HepG2 (cell line): ENCODE measurements around the gene HNRNPAB. TPM values are rescaled to one million over a fixed set of nuclear protein-coding genes. Genes with fewer than 3 reads are reported as not detected.

Experiments used
- ARNT2 ChIP-seq: sonication (generic); formaldehyde crosslinking; IDR thresholded peaks from 2 replicates; pipeline ENCODE4 v1.8.0; 2022; ENCODE audit warnings: mild to moderate bottlenecking, low read depth, missing genetic modification reagents, moderate library complexity
- CREM ChIP-seq, 2 experiments: sonication (generic) in 1 of 2; formaldehyde crosslinking in 1 of 2; IDR thresholded peaks; 2 replicates each; pipeline versions ENCODE4 v1.4.0 to v1.6.1; 2016 to 2020; ENCODE audit warnings: antibody characterized with exemption in 1 of 2, mild to moderate bottlenecking in 1 of 2, missing genetic modification reagents in 1 of 2
- GABPB1 ChIP-seq: IDR thresholded peaks from 2 replicates; pipeline ENCODE4 v1.6.1; 2016; ENCODE audit warnings: mild to moderate bottlenecking, missing genetic modification reagents, moderate library complexity, missing compliant biosample characterization
- JARID2 ChIP-seq: sonication (generic); formaldehyde crosslinking; IDR thresholded peaks from 2 replicates; pipeline ENCODE4 v1.8.1; 2023; ENCODE audit warnings: missing genetic modification reagents, inconsistent platforms; ENCODE audit not compliant: insufficient replicate concordance
- MED8 ChIP-seq: sonication (generic); formaldehyde crosslinking; IDR thresholded peaks from 2 replicates; pipeline ENCODE4 v1.8.1; 2023; ENCODE audit warnings: mild to moderate bottlenecking, missing genetic modification reagents; ENCODE audit not compliant: insufficient replicate concordance
- MEIS2 ChIP-seq: sonication (generic); formaldehyde crosslinking; IDR thresholded peaks from 2 replicates; pipeline ENCODE4 v1.9.0; 2021; ENCODE audit warnings: mild to moderate bottlenecking, missing genetic modification reagents
- POLR2A ChIP-seq, 2 experiments: IDR thresholded peaks; 2 replicates each; pipeline ENCODE4 v1.6.1; 2011; ENCODE audit warnings: low read depth in 2 of 2, low read length in 2 of 2, mild to moderate bottlenecking in 1 of 2, moderate library complexity in 1 of 2; ENCODE audit not compliant: insufficient read depth in 1 of 2
- TEF ChIP-seq: sonication (generic); formaldehyde crosslinking; IDR thresholded peaks from 2 replicates; pipeline ENCODE4 v1.5.0; 2020; ENCODE audit warnings: missing genetic modification reagents
- ZKSCAN1 ChIP-seq: fragments of 150-350 bp; IDR thresholded peaks from 2 replicates; pipeline ENCODE4 v1.6.1; 2014; ENCODE audit warnings: low read length
- ZNF136 ChIP-seq: sonication (generic); formaldehyde crosslinking; IDR thresholded peaks from 2 replicates; pipeline ENCODE4 v1.8.1; 2022; ENCODE audit warnings: low read depth, mild to moderate bottlenecking, moderate library complexity, missing genetic modification reagents
- ZNF556 ChIP-seq: sonication (generic); formaldehyde crosslinking; IDR thresholded peaks from 2 replicates; pipeline ENCODE4 v1.4.0; 2020; ENCODE audit warnings: mild to moderate bottlenecking, missing genetic modification reagents, borderline replicate concordance
- ZNF614 ChIP-seq: IDR thresholded peaks from 2 replicates; pipeline ENCODE4 v1.6.1; 2018; ENCODE audit warnings: missing biosample characterization, missing genetic modification reagents, inconsistent platforms, borderline replicate concordance
- ZNF816 ChIP-seq: sonication (generic); formaldehyde crosslinking; IDR thresholded peaks from 2 replicates; pipeline ENCODE4 v1.8.0; 2022; ENCODE audit warnings: missing genetic modification reagents, mild to moderate bottlenecking, borderline replicate concordance
- ZSCAN20 ChIP-seq: sonication (generic); formaldehyde crosslinking; IDR thresholded peaks from 2 replicates; pipeline ENCODE4 v1.4.0; 2020; ENCODE audit warnings: missing genetic modification reagents, mild to moderate bottlenecking, borderline replicate concordance
- ZSCAN31 ChIP-seq: sonication (generic); formaldehyde crosslinking; IDR thresholded peaks from 2 replicates; pipeline ENCODE4 v1.5.0; 2020; ENCODE audit warnings: low read depth, mild to moderate bottlenecking, missing genetic modification reagents
- polyA plus RNA-seq, 8 experiments: library from polyadenylated mRNA; depleted of rRNA in 3 of 8; stranded (reverse) in 7 of 8; unstranded in 1 of 8; fragments of >200 nt; fragmentation: Illumina TruSeq in 4 of 8; extraction: Trizol in 4 of 8; gene quantifications; 2 replicates each; pipeline versions ENCODE4 v1.2.1 to v1.2.3, GENCODE V29; 2011 to 2016; ENCODE audit warnings: low read depth in 4 of 8, missing spikeins in 1 of 8, mixed read lengths in 1 of 8; ENCODE audit not compliant: insufficient read depth in 1 of 8
- total RNA-seq, 5 experiments: library from RNA; depleted of rRNA; stranded (reverse); fragments of >200 nt; fragmentation: Illumina TruSeq; extraction: Trizol; gene quantifications; 2 replicates each; pipeline ENCODE4 v1.2.3, GENCODE V29; 2016; ENCODE audit warnings: low read depth in 1 of 5
- TF ChIP-seq, protein P1 (sequence below): sonication (generic); formaldehyde crosslinking; IDR thresholded peaks from 2 replicates; pipeline ENCODE4 v1.4.0; 2020; ENCODE audit warnings: mild to moderate bottlenecking, low read depth, missing genetic modification reagents
- TF ChIP-seq, protein P2 (sequence below): sonication (generic); formaldehyde crosslinking; conservative IDR thresholded peaks from 2 replicates; pipeline ENCODE4 v1.4.0; 2020; ENCODE audit warnings: mild to moderate bottlenecking, missing genetic modification reagents, moderate library complexity
- TF ChIP-seq, protein P3 (sequence below): sonication (generic); formaldehyde crosslinking; IDR thresholded peaks from 2 replicates; pipeline ENCODE4 v1.5.1; 2020; ENCODE audit warnings: missing genetic modification reagents, mild to moderate bottlenecking, borderline replicate concordance

HNRNPAB gene
- total and polyA plus RNA-seq, 2 of the 13 experiments (the other 11 are each of a cell fraction or from before 2014, with no cell fraction given): 62.6 to 111 TPM

DNA sequence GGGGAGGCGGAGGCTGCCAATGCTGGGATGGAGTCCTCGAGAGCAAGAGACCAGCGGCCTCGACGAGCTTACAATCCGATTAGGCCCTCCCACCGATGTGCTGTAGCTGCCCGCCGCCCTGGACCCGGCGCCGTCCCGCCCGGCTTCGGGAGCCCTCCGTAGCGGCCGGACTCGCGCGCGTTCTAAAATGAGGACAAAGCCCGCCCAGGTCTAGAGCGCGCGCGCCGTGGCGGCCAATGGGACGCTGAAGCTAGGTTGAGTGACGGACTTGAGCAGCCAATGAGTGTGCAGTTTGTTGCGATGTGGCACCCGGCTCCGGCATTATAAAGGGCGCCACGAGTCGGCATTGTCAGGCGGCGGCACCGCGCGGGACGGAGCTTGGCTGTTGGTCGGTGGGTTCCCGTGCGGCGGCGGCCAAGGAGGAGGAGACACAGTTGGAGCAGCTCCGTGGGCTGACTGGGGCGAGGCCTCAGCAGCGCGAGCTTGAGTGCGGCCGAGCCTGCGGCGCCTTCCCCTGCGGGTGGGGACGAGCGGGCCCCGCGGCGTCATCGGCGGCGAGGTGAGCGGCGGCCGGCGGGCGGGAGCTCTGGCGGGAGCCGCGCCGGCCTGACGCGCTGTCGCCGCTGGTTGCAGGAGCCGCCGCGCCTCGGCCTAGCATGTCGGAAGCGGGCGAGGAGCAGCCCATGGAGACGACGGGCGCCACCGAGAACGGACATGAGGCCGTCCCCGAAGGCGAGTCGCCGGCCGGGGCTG is at the start of gene HNRNPAB (continued):
- TF ChIP-seq GABPB1 (CRISPR knock-in tag) (peak; percentile 84), MEIS2 (CRISPR knock-in tag) (peak; percentile 83), CREM (IDR thresholded peaks at IDR 0.05) (peak; percentile 44; the same call in 1 of the 2 replicates), CREM (CRISPR knock-in tag; IDR thresholded peaks at IDR 0.05) (no peak), ZNF614 (CRISPR knock-in tag) (peak; percentile 77; the same call in 1 of the 2 replicates), ZSCAN31 (CRISPR knock-in tag) (0 out of 2 replicates have a peak, but pooled peaks have one; percentile 37), MED8 (peak; percentile 87), ZNF556 (CRISPR knock-in tag) (peak; percentile 56), POLR2A (IDR thresholded peaks at IDR 0.05; ENCODE audit: insufficient read depth in 1 of 2, low read depth in 2 of 2, low read length in 2 of 2) (peak in 1 of 2 experiments; percentile 100; a peak in 2 of 4 replicates), TEF (CRISPR knock-in tag) (no peak), ZSCAN20 (CRISPR knock-in tag) (peak; percentile 70; the same call in 1 of the 2 replicates), ZNF136 (CRISPR knock-in tag) (0 out of 2 replicates have a peak, but pooled peaks have one; percentile 64), ZKSCAN1 (no peak), JARID2 (CRISPR knock-in tag) (no peak), ZNF816 (CRISPR knock-in tag) (peak; percentile 58; the same call in 1 of the 2 replicates), ARNT2 (peak; percentile 86)
- TF ChIP-seq, protein P1, sequence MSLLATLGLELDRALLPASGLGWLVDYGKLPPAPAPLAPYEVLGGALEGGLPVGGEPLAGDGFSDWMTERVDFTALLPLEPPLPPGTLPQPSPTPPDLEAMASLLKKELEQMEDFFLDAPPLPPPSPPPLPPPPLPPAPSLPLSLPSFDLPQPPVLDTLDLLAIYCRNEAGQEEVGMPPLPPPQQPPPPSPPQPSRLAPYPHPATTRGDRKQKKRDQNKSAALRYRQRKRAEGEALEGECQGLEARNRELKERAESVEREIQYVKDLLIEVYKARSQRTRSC (CRISPR knock-in tag): peak; percentile 95
- TF ChIP-seq, protein P2, sequence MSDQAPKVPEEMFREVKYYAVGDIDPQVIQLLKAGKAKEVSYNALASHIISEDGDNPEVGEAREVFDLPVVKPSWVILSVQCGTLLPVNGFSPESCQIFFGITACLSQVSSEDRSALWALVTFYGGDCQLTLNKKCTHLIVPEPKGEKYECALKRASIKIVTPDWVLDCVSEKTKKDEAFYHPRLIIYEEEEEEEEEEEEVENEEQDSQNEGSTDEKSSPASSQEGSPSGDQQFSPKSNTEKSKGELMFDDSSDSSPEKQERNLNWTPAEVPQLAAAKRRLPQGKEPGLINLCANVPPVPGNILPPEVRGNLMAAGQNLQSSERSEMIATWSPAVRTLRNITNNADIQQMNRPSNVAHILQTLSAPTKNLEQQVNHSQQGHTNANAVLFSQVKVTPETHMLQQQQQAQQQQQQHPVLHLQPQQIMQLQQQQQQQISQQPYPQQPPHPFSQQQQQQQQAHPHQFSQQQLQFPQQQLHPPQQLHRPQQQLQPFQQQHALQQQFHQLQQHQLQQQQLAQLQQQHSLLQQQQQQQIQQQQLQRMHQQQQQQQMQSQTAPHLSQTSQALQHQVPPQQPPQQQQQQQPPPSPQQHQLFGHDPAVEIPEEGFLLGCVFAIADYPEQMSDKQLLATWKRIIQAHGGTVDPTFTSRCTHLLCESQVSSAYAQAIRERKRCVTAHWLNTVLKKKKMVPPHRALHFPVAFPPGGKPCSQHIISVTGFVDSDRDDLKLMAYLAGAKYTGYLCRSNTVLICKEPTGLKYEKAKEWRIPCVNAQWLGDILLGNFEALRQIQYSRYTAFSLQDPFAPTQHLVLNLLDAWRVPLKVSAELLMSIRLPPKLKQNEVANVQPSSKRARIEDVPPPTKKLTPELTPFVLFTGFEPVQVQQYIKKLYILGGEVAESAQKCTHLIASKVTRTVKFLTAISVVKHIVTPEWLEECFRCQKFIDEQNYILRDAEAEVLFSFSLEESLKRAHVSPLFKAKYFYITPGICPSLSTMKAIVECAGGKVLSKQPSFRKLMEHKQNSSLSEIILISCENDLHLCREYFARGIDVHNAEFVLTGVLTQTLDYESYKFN (CRISPR knock-in tag): peak; percentile 33; the same call in 1 of the 2 replicates
- TF ChIP-seq, protein P3, sequence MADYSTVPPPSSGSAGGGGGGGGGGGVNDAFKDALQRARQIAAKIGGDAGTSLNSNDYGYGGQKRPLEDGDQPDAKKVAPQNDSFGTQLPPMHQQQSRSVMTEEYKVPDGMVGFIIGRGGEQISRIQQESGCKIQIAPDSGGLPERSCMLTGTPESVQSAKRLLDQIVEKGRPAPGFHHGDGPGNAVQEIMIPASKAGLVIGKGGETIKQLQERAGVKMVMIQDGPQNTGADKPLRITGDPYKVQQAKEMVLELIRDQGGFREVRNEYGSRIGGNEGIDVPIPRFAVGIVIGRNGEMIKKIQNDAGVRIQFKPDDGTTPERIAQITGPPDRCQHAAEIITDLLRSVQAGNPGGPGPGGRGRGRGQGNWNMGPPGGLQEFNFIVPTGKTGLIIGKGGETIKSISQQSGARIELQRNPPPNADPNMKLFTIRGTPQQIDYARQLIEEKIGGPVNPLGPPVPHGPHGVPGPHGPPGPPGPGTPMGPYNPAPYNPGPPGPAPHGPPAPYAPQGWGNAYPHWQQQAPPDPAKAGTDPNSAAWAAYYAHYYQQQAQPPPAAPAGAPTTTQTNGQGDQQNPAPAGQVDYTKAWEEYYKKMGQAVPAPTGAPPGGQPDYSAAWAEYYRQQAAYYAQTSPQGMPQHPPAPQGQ: no peak
